HepG2 (cell line): ENCODE data around the gene ABHD15. TPM values are rescaled to one million over a fixed set of nuclear protein-coding genes. Genes with fewer than 3 reads are reported as not detected.
A peak's percentile ranks its signal among the peaks of the same experiment; 100 is the strongest.

ENCODE experiments used
- AHR ChIP-seq: IDR thresholded peaks from 2 replicates; pipeline ENCODE4 v1.6.1; 2018; ENCODE audit warnings: missing genetic modification reagents, missing compliant biosample characterization
- DNMT3B ChIP-seq: conservative IDR thresholded peaks from 2 replicates; pipeline ENCODE4 v1.6.1; 2016; ENCODE audit warnings: missing biosample characterization, control low read depth
- FIP1L1 ChIP-seq: fragments of 200-400 bp; formaldehyde crosslinking; IDR thresholded peaks from 2 replicates; pipeline ENCODE4 v1.6.1; 2018; ENCODE audit warnings: low read depth, mild to moderate bottlenecking, low read length, moderate library complexity, borderline replicate concordance; ENCODE audit not compliant: insufficient read depth
- IKZF1 ChIP-seq: fragments of 450-650 bp; IDR thresholded peaks from 2 replicates; pipeline ENCODE4 v1.7.1; 2016
- IRF2 ChIP-seq: IDR thresholded peaks from 2 replicates; pipeline ENCODE4 v1.6.1; 2018; ENCODE audit warnings: missing genetic modification reagents, missing compliant biosample characterization
- MED1 ChIP-seq: sonication (generic); formaldehyde crosslinking; IDR thresholded peaks from 2 replicates; pipeline ENCODE4 v1.4.0; 2020; ENCODE audit warnings: missing genetic modification reagents
- NR1H2 ChIP-seq: sonication (generic); formaldehyde crosslinking; IDR thresholded peaks from 2 replicates; pipeline ENCODE4 v1.8.1; 2022; ENCODE audit warnings: low read depth, missing genetic modification reagents, borderline replicate concordance
- PAF1 ChIP-seq: IDR thresholded peaks from 2 replicates; pipeline ENCODE4 v1.6.1; 2016; ENCODE audit warnings: missing genetic modification reagents, missing compliant biosample characterization
- SPEN ChIP-seq: sonication (generic); formaldehyde crosslinking; IDR thresholded peaks from 2 replicates; pipeline ENCODE4 v1.5.1; 2020; ENCODE audit warnings: low read depth, mild to moderate bottlenecking, missing genetic modification reagents
- WIZ ChIP-seq: sonication (generic); formaldehyde crosslinking; IDR thresholded peaks from 2 replicates; pipeline ENCODE4 v1.5.1; 2020; ENCODE audit warnings: mild to moderate bottlenecking, missing genetic modification reagents
- ZBTB38 ChIP-seq: sonication (generic); formaldehyde crosslinking; IDR thresholded peaks from 2 replicates; pipeline ENCODE4 v1.5.1; 2020; ENCODE audit warnings: mild to moderate bottlenecking, missing genetic modification reagents
- ZFP90 ChIP-seq: sonication (generic); formaldehyde crosslinking; IDR thresholded peaks from 2 replicates; pipeline ENCODE4 v1.8.0; 2022; ENCODE audit warnings: missing genetic modification reagents, mild to moderate bottlenecking, inconsistent platforms, borderline replicate concordance
- ZNF121 ChIP-seq: sonication (generic); formaldehyde crosslinking; IDR thresholded peaks from 2 replicates; pipeline ENCODE4 v1.5.0; 2020; ENCODE audit warnings: mild to moderate bottlenecking, missing genetic modification reagents
- ZNF33A ChIP-seq: sonication (generic); formaldehyde crosslinking; IDR thresholded peaks from 2 replicates; pipeline ENCODE4 v1.5.1; 2020; ENCODE audit warnings: missing genetic modification reagents, mild to moderate bottlenecking, moderate library complexity, borderline replicate concordance
- ZNF430 ChIP-seq: sonication (generic); formaldehyde crosslinking; IDR thresholded peaks from 2 replicates; pipeline ENCODE4 v1.9.0; 2021; ENCODE audit warnings: mild to moderate bottlenecking, missing genetic modification reagents
- ZNF496 ChIP-seq: sonication (generic); formaldehyde crosslinking; IDR thresholded peaks from 2 replicates; pipeline ENCODE4 v1.8.1; 2023; ENCODE audit warnings: mild to moderate bottlenecking, moderate library complexity, missing genetic modification reagents; ENCODE audit not compliant: insufficient replicate concordance
- ZNF547 ChIP-seq: sonication (generic); formaldehyde crosslinking; IDR thresholded peaks from 2 replicates; pipeline ENCODE4 v1.5.1; 2020; ENCODE audit warnings: mild to moderate bottlenecking, missing genetic modification reagents
- polyA plus RNA-seq, 8 experiments: library from polyadenylated mRNA; depleted of rRNA in 3 of 8; stranded (reverse) in 7 of 8; unstranded in 1 of 8; fragments of >200 nt; fragmentation: Illumina TruSeq in 4 of 8; extraction: Trizol in 4 of 8; gene quantifications; 2 replicates each; pipeline versions ENCODE4 v1.2.1 to v1.2.3, GENCODE V29; 2011 to 2016; ENCODE audit warnings: low read depth in 4 of 8, missing spikeins in 1 of 8, mixed read lengths in 1 of 8; ENCODE audit not compliant: insufficient read depth in 1 of 8
- total RNA-seq, 5 experiments: library from RNA; depleted of rRNA; stranded (reverse); fragments of >200 nt; fragmentation: Illumina TruSeq; extraction: Trizol; gene quantifications; 2 replicates each; pipeline ENCODE4 v1.2.3, GENCODE V29; 2016; ENCODE audit warnings: low read depth in 1 of 5
- TF ChIP-seq, protein P1 (sequence below), 2 experiments: fragments of 450-650 bp in 1 of 2; sonication (generic) in 1 of 2; formaldehyde crosslinking; IDR thresholded peaks; 2 replicates each; pipeline versions ENCODE4 v1.5.0 to v1.8.0; 2020 to 2022; ENCODE audit warnings: mild to moderate bottlenecking in 1 of 2, missing genetic modification reagents in 1 of 2
- TF ChIP-seq, protein P2 (sequence below): sonication (generic); formaldehyde crosslinking; IDR thresholded peaks from 2 replicates; pipeline ENCODE4 v1.5.0; 2020; ENCODE audit warnings: missing genetic modification reagents
- TF ChIP-seq, protein P3 (sequence below): sonication (generic); formaldehyde crosslinking; IDR thresholded peaks from 2 replicates; pipeline ENCODE4 v1.4.0; 2020; ENCODE audit warnings: low read depth, missing genetic modification reagents
- TF ChIP-seq, protein P4 (sequence below): sonication (generic); formaldehyde crosslinking; IDR thresholded peaks from 2 replicates; pipeline ENCODE4 v1.4.0; 2020; ENCODE audit warnings: mild to moderate bottlenecking, missing genetic modification reagents

ABHD15 gene
- total and polyA plus RNA-seq, 2 of the 13 experiments (the other 11 are each of a cell fraction or from before 2014, with no cell fraction given): 2.4 to 7.7 TPM

DNA sequence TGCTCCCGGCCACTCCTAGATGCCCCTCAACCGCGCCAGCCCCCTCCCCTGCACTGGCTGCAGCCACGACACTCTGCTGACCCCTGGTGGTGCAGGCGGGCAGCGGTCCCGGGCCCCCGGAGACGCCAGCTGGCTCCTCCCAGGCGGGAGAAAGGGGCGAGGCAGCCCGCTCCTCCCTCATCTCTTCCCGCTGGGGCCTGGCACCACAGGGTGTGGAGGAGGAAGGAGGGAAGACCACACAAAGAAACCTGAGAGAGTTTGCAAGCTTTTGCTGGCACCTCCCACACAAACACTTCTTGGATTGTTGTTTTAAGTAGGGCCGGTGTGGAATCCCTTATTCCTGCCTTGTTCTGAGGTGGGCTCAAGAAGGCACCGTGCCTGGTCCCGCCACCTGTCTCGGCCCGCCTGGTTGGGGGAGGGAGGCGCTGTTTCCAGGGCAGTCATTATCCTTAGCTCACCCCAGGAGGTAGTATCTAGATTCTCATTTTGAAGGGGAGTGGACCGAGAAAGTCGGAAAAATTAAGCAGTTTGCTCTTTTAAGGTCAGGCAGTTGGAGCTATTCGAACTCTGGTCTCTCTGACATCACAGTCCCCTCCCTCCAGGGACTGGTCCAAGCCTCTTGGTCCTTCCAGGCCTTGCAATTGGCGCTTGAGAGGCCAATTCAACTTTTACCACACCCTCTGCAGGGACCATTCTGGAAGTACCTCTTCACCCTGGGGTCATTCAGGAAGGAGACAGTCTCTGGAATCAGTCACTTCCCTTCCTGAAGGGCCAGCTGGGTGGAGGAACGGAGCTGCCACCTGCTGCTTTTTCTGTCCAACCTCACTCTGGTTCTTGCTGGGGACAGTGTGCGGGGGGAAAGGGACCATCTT lies 25.1 kb upstream of the ABHD15 start (continued):
- peak; percentile 16; the same call in 1 of the 2 replicates for TF ChIP-seq ZNF121 (CRISPR knock-in tag)
- TF ChIP-seq NR1H2 (CRISPR knock-in tag): no peak
- TF ChIP-seq, protein P1, sequence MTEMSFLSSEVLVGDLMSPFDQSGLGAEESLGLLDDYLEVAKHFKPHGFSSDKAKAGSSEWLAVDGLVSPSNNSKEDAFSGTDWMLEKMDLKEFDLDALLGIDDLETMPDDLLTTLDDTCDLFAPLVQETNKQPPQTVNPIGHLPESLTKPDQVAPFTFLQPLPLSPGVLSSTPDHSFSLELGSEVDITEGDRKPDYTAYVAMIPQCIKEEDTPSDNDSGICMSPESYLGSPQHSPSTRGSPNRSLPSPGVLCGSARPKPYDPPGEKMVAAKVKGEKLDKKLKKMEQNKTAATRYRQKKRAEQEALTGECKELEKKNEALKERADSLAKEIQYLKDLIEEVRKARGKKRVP (CRISPR knock-in tag; IDR thresholded peaks at IDR 0.05): no peak
- TF ChIP-seq FIP1L1: no peak
- no peak for TF ChIP-seq ZNF430
- peak; percentile 19; the same call in 1 of the 2 replicates for TF ChIP-seq MED1 (CRISPR knock-in tag)
- no peak for TF ChIP-seq ZBTB38
- TF ChIP-seq, protein P2, sequence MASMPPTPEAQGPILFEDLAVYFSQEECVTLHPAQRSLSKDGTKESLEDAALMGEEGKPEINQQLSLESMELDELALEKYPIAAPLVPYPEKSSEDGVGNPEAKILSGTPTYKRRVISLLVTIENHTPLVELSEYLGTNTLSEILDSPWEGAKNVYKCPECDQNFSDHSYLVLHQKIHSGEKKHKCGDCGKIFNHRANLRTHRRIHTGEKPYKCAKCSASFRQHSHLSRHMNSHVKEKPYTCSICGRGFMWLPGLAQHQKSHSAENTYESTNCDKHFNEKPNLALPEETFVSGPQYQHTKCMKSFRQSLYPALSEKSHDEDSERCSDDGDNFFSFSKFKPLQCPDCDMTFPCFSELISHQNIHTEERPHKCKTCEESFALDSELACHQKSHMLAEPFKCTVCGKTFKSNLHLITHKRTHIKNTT (CRISPR knock-in tag): no peak
- no peak for TF ChIP-seq ZNF496 (CRISPR knock-in tag)
- no peak; the same call in 1 of the 2 replicates for TF ChIP-seq DNMT3B (CRISPR knock-in tag)
- peak; percentile 57 for TF ChIP-seq SPEN (CRISPR knock-in tag)
- peak; percentile 40; the same call in 1 of the 2 replicates for TF ChIP-seq ZNF547 (CRISPR knock-in tag)
- TF ChIP-seq IKZF1: no peak
- peak; percentile 88 for TF ChIP-seq IRF2 (CRISPR knock-in tag)
- no peak for TF ChIP-seq AHR
- no peak for TF ChIP-seq PAF1 (CRISPR knock-in tag)
- no peak for TF ChIP-seq ZFP90 (CRISPR knock-in tag)
- no peak for TF ChIP-seq ZNF33A (CRISPR knock-in tag)
- TF ChIP-seq, protein P3, sequence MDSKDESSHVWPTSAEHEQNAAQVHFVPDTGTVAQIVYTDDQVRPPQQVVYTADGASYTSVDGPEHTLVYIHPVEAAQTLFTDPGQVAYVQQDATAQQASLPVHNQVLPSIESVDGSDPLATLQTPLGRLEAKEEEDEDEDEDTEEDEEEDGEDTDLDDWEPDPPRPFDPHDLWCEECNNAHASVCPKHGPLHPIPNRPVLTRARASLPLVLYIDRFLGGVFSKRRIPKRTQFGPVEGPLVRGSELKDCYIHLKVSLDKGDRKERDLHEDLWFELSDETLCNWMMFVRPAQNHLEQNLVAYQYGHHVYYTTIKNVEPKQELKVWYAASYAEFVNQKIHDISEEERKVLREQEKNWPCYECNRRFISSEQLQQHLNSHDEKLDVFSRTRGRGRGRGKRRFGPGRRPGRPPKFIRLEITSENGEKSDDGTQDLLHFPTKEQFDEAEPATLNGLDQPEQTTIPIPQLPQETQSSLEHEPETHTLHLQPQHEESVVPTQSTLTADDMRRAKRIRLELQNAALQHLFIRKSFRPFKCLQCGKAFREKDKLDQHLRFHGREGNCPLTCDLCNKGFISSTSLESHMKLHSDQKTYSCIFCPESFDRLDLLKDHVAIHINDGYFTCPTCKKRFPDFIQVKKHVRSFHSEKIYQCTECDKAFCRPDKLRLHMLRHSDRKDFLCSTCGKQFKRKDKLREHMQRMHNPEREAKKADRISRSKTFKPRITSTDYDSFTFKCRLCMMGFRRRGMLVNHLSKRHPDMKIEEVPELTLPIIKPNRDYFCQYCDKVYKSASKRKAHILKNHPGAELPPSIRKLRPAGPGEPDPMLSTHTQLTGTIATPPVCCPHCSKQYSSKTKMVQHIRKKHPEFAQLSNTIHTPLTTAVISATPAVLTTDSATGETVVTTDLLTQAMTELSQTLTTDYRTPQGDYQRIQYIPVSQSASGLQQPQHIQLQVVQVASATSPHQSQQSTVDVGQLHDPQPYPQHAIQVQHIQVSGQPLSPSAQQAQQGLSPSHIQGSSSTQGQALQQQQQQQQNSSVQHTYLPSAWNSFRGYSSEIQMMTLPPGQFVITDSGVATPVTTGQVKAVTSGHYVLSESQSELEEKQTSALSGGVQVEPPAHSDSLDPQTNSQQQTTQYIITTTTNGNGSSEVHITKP (CRISPR knock-in tag): no peak; the same call in 1 of the 2 replicates
- TF ChIP-seq, protein P4, sequence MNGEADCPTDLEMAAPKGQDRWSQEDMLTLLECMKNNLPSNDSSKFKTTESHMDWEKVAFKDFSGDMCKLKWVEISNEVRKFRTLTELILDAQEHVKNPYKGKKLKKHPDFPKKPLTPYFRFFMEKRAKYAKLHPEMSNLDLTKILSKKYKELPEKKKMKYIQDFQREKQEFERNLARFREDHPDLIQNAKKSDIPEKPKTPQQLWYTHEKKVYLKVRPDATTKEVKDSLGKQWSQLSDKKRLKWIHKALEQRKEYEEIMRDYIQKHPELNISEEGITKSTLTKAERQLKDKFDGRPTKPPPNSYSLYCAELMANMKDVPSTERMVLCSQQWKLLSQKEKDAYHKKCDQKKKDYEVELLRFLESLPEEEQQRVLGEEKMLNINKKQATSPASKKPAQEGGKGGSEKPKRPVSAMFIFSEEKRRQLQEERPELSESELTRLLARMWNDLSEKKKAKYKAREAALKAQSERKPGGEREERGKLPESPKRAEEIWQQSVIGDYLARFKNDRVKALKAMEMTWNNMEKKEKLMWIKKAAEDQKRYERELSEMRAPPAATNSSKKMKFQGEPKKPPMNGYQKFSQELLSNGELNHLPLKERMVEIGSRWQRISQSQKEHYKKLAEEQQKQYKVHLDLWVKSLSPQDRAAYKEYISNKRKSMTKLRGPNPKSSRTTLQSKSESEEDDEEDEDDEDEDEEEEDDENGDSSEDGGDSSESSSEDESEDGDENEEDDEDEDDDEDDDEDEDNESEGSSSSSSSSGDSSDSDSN (CRISPR knock-in tag): peak; percentile 74; the same call in 1 of the 2 replicates
- TF ChIP-seq WIZ: no peak
